GM12865 (cell line): ENCODE results near the gene DPYSL4.

Experiments
- DNase-seq: peaks from one replicate; pipeline ENCODE4 v3.0.0; 2010; ENCODE audit warnings: low read depth
- H3K4me3 ChIP-seq: 2 replicates; pipeline ENCODE4 v1.5.1; 2011; ENCODE audit warnings: mild to moderate bottlenecking, low read depth, low read length, control low read depth
- CTCF ChIP-seq: IDR thresholded peaks from 2 replicates; pipeline ENCODE4 v1.5.1; 2011; ENCODE audit warnings: low read length, control low read depth, low read depth, inconsistent platforms; ENCODE audit not compliant: insufficient read depth; ENCODE audit errors: missing control alignments

Gene DPYSL4

GRCh38 chr10:132170561-132171361 is 16.0 kb upstream of the DPYSL4 start:
- no peak overlapping the region for H3K4me3 ChIP-seq
- TF ChIP-seq CTCF: no peak
- no peak for DNase-seq

- TF ChIP-seq CTCF: no peak
- no peak overlapping the region for H3K4me3 ChIP-seq
- no peak for DNase-seq
These were observed 14.4 kb upstream of the DPYSL4 start for GRCh38 chr10:132172091-132173066.

GRCh38 chr10:132173185-132173584 is 13.6 kb upstream of the DPYSL4 start:
- no peak overlapping the region for H3K4me3 ChIP-seq
- no peak for TF ChIP-seq CTCF
- DNase-seq: no peak

DNA sequence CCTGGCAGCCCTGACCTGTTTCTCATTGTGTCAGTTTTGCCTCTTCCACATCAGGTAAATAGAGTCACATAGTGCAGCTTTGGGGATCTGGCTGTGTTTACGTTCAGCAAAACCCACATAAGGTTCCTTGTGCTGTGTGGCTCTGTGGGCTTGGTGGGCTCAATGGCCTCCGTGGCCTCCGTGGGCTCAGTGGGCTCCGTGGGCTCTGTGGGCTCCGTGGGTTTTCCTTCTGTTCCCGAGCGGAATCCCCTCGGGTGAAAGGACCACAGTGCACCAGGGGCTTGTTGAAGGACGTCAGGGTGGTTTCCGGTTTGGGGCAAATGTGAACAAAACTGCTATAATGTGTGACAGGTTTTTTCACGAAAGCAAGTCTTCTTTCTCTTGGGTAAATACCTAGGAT is 12.5 kb upstream of the DPYSL4 start:
- DNase-seq: no peak
- TF ChIP-seq CTCF: no peak
- H3K4me3 ChIP-seq: no peak overlapping the region

DNA sequence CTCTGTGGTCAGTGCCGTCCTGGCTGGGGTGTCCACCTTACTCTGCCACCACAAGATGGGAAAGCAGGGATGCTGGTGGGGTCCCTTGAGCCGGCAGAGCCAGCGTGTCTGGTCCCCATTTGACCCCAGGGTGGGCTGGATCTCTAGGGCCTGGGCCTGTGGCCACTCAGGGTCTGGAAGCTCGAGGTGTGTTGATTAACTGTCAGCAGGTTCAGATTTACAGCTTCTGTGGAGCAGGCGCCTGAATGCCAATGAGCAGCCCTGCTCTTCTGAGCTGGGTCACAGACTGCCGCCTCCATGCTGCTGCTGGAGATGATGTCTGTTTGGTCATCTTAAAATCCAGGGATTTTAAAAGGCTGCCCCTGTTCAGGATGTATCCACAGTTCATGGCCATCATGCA is 11.3 kb upstream of the DPYSL4 start:
- no peak for DNase-seq
- TF ChIP-seq CTCF: no peak
- no peak overlapping the region for H3K4me3 ChIP-seq

DNA sequence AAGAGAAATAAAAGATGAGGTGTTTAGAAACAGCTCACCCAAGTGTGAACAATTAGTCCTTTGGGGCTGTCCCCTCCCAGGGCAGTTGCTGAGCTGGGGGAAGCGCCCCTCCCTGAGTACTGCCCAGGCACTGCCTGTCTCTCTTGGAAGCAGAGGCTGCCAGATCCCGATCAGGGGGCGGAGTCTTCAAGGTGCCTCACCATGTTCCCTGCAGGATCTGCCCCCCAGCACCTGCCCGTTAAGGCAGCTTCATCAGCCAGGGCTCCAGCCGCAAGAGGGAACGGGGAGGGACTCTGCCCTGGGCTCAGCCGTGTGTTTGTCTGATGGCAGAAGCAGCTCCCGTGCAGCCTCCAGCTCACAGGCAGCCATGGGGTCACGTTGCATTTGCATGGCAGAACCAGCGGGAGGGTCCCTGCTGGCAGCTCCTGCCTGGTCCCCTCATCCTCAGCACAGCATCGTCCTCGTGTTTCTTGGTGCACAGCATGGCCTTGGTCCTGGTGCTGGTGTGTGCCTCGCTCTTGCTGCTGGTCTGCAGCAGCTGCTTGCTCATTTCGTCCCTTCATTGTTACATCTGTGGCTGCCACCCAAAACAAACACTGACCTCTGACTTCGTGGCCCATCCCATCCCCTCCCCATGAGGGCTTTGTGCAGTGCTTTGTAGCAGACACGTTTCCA is 10.7 kb upstream of the DPYSL4 start:
- no peak overlapping the region for H3K4me3 ChIP-seq
- no peak for TF ChIP-seq CTCF
- DNase-seq: no peak
